H1 (cell line): ENCODE measurements around the gene NDUFA5. TPM values are rescaled to one million over a fixed set of nuclear protein-coding genes. Genes with fewer than 3 reads are reported as not detected.

Source experiments
- CTCF ChIA-PET: fragments of 300-600 bp; sonication (Branson Sonifier 250); formaldehyde crosslinking; loops from one replicate; lab custom pipeline; 2021; ENCODE audit not compliant: partially characterized antibody; lab: Charles Lee
- POLR2A ChIA-PET: fragments of 300-600 bp; sonication (Branson Sonifier 250); formaldehyde crosslinking; loops from one replicate; lab custom pipeline; 2021; ENCODE audit warnings: inconsistent platforms; ENCODE audit not compliant: partially characterized antibody; lab: Charles Lee
- DNase-seq, 2 experiments: peaks; one replicate each; pipeline versions ENCODE4 v3.0.0 to v3.0.0-alpha.2; 2010 to 2022; ENCODE audit warnings: low spot score in 2 of 2, low read depth in 1 of 2, mixed read lengths in 1 of 2
- FAIRE-seq: peaks from 2 replicates; lab custom pipeline; 2011; peaks lifted over from hg19 to GRCh38; lab: Jason Lieb, UNC
- H2AFZ ChIP-seq: 2 replicates; pipeline ENCODE4 v1.8.1; 2012; ENCODE audit warnings: low read length, inconsistent platforms
- H2AK5ac ChIP-seq: 2 replicates; pipeline ENCODE4 v1.6.1; 2013; ENCODE audit warnings: low read depth, low read length
- H2BK120ac ChIP-seq: replicated peaks from 2 replicates; pipeline ENCODE3; 2013; ENCODE audit warnings: low read depth, low read length, inconsistent platforms
- H2BK12ac ChIP-seq: 2 replicates; pipeline ENCODE4 v1.6.1; 2013; ENCODE audit warnings: low read depth, low read length
- H2BK15ac ChIP-seq: 2 replicates; pipeline ENCODE4 v1.6.1; 2013; ENCODE audit warnings: low read length
- H2BK20ac ChIP-seq: 2 replicates; pipeline ENCODE4 v1.6.1; 2013; ENCODE audit warnings: low read length
- H2BK5ac ChIP-seq: 2 replicates; pipeline ENCODE4 v1.6.1; 2013; ENCODE audit warnings: low read depth, low read length
- H3K14ac ChIP-seq: 2 replicates; pipeline ENCODE4 v1.6.1; 2013; ENCODE audit warnings: inconsistent platforms; ENCODE audit not compliant: insufficient read length
- H3K18ac ChIP-seq: 2 replicates; pipeline ENCODE4 v1.6.1; 2013; ENCODE audit warnings: low read length; ENCODE audit errors: extremely low read depth
- H3K23ac ChIP-seq: 2 replicates; pipeline ENCODE4 v1.6.1; 2013; ENCODE audit warnings: inconsistent platforms; ENCODE audit not compliant: insufficient read length
- H3K23me2 ChIP-seq: 2 replicates; pipeline ENCODE4 v1.6.1; 2013; ENCODE audit warnings: low read depth, low read length
- H3K27ac ChIP-seq: 2 replicates; pipeline ENCODE4 v1.6.1; 2011; ENCODE audit warnings: low read depth, low read length, inconsistent platforms
- H3K27me3 ChIP-seq, 4 experiments: replicated peaks in 1 of 4; 1 replicate in 1 of 4; 2 replicates in 3 of 4; pipeline versions ENCODE4 v1.6.1 to v1.8.1; 2011 to 2013; ENCODE audit warnings: low read length in 3 of 4, mild to moderate bottlenecking in 3 of 4, inconsistent platforms in 2 of 4, mixed read lengths in 2 of 4, moderate library complexity in 1 of 4; ENCODE audit not compliant: control insufficient read depth in 3 of 4, insufficient read depth in 3 of 4; ENCODE audit errors: extremely low read depth in 1 of 4
- H3K36me3 ChIP-seq, 4 experiments: 2 replicates each; pipeline versions ENCODE4 v1.6.1 to v1.8.1; 2011 to 2013; ENCODE audit warnings: mild to moderate bottlenecking in 4 of 4, low read length in 3 of 4, moderate library complexity in 2 of 4, control low read depth in 1 of 4, inconsistent platforms in 1 of 4; ENCODE audit not compliant: insufficient read depth in 4 of 4, control insufficient read depth in 2 of 4
- H3K4ac ChIP-seq: replicated peaks from 2 replicates; pipeline ENCODE3; 2013; ENCODE audit warnings: low read length, low read depth, mixed read lengths, inconsistent platforms; ENCODE audit not compliant: insufficient read length
- H3K4me1 ChIP-seq, 4 experiments: replicated peaks in 1 of 4; 1 replicate in 1 of 4; 2 replicates in 3 of 4; pipeline versions ENCODE4 v1.6.1 to v1.8.1; 2011 to 2013; ENCODE audit warnings: low read length in 3 of 4, inconsistent platforms in 2 of 4, mixed read lengths in 1 of 4; ENCODE audit not compliant: insufficient read depth in 4 of 4, control insufficient read depth in 3 of 4
- H3K4me2 ChIP-seq, 2 experiments: 2 replicates each; pipeline versions ENCODE4 v1.6.1 to v1.8.1; 2011 to 2013; ENCODE audit warnings: low read depth in 2 of 2, low read length in 2 of 2, control low read depth in 1 of 2, inconsistent platforms in 1 of 2, mild to moderate bottlenecking in 1 of 2; ENCODE audit not compliant: insufficient read depth in 1 of 2
- H3K4me3 ChIP-seq, 4 experiments: fragments of 200-600, 300-600 bp in 1 of 4; sonication (generic), shearing (Covaris generic), sonication (Bioruptor Twin) in 1 of 4; 2 replicates each; pipeline versions ENCODE4 v1.5.1 to v1.8.1; 2011 to 2016; ENCODE audit warnings: low read length in 4 of 4, low read depth in 3 of 4, control low read depth in 2 of 4, inconsistent platforms in 2 of 4, mild to moderate bottlenecking in 2 of 4, mixed read lengths in 1 of 4, moderate library complexity in 1 of 4; ENCODE audit not compliant: insufficient read depth in 2 of 4; ENCODE audit errors: extremely low read depth in 1 of 4
- H3K56ac ChIP-seq: replicated peaks from 2 replicates; pipeline ENCODE3; 2013; ENCODE audit warnings: low read depth, mild to moderate bottlenecking, mixed read lengths, low read length, inconsistent platforms; ENCODE audit not compliant: insufficient read length
- H3K79me1 ChIP-seq: 2 replicates; pipeline ENCODE4 v1.6.1; 2013; ENCODE audit warnings: low read depth, low read length, control low read depth
- H3K79me2 ChIP-seq, 2 experiments: 2 replicates each; pipeline versions ENCODE4 v1.6.1 to v1.8.1; 2012 to 2013; ENCODE audit warnings: low read length in 2 of 2, mild to moderate bottlenecking in 2 of 2, inconsistent platforms in 1 of 2; ENCODE audit not compliant: insufficient read depth in 2 of 2, control insufficient read depth in 1 of 2
- H3K9ac ChIP-seq, 4 experiments: replicated peaks in 1 of 4; 1 replicate in 1 of 4; 2 replicates in 3 of 4; pipeline versions ENCODE4 v1.6.1 to v1.8.1; 2011 to 2013; ENCODE audit warnings: low read depth in 3 of 4, low read length in 3 of 4, control low read depth in 2 of 4, mild to moderate bottlenecking in 2 of 4, moderate library complexity in 2 of 4, inconsistent platforms in 1 of 4; ENCODE audit errors: extremely low read depth in 1 of 4
- H3K9me3 ChIP-seq, 2 experiments: 2 replicates each; pipeline versions ENCODE4 v1.6.1 to v1.8.1; 2012 to 2013; ENCODE audit warnings: mild to moderate bottlenecking in 2 of 2, moderate library complexity in 2 of 2, control low read depth in 1 of 2, inconsistent platforms in 1 of 2, low read depth in 1 of 2, low read length in 1 of 2, mixed read lengths in 1 of 2; ENCODE audit not compliant: insufficient read depth in 2 of 2
- H4K20me1 ChIP-seq, 2 experiments: replicated peaks in 1 of 2; 2 replicates each; pipeline versions ENCODE3 to v1.8.1; 2011 to 2013; ENCODE audit warnings: inconsistent platforms in 2 of 2, low read length in 2 of 2, mild to moderate bottlenecking in 1 of 2; ENCODE audit not compliant: insufficient read depth in 2 of 2, control insufficient read depth in 1 of 2
- H4K5ac ChIP-seq: 2 replicates; pipeline ENCODE4 v1.6.1; 2013; ENCODE audit warnings: low read length, low read depth, mixed read lengths, inconsistent platforms; ENCODE audit not compliant: insufficient read length
- H4K8ac ChIP-seq: 2 replicates; pipeline ENCODE4 v1.8.0; 2013; ENCODE audit warnings: mild to moderate bottlenecking, moderate library complexity, low read length, inconsistent platforms; ENCODE audit not compliant: insufficient read depth; ENCODE audit errors: extremely low read depth
- H4K91ac ChIP-seq: replicated peaks from 2 replicates; pipeline ENCODE3; 2013; ENCODE audit warnings: low read length, mixed read lengths, inconsistent platforms; ENCODE audit not compliant: insufficient read length
- CHD1 ChIP-seq: IDR thresholded peaks from 2 replicates; pipeline ENCODE4 v1.6.1; 2012; ENCODE audit warnings: low read depth, low read length, improper control_type of control experiment
- CREB1 ChIP-seq: IDR thresholded peaks from 2 replicates; pipeline ENCODE4 v1.6.1; 2012; ENCODE audit warnings: inconsistent platforms
- CTBP2 ChIP-seq: IDR thresholded peaks from 2 replicates; pipeline ENCODE4 v1.7.0; 2011; ENCODE audit warnings: borderline replicate concordance, mild to moderate bottlenecking, moderate library complexity, mixed read lengths, low read length; ENCODE audit not compliant: insufficient read depth, insufficient read length
- E2F6 ChIP-seq: IDR thresholded peaks from 2 replicates; pipeline ENCODE4 v1.6.1; 2012; ENCODE audit warnings: inconsistent platforms
- HDAC6 ChIP-seq: IDR thresholded peaks from one replicate; pipeline ENCODE4 v1.7.1; 2012; ENCODE audit warnings: low read depth, mild to moderate bottlenecking, inconsistent platforms, low read length, moderate library complexity
- JUN ChIP-seq: IDR thresholded peaks from 2 replicates; pipeline ENCODE4 v1.6.1; 2011; ENCODE audit warnings: low read depth, mild to moderate bottlenecking, improper control_type of control experiment, low read length
- NANOG ChIP-seq: IDR thresholded peaks from 2 replicates; pipeline ENCODE4 v1.6.1; 2011; ENCODE audit warnings: low read length, low read depth, mild to moderate bottlenecking, inconsistent platforms; ENCODE audit not compliant: insufficient read depth, poor library complexity, severe bottlenecking
- RNF2 ChIP-seq: fragments of 200-900, 300-1000 bp; sonication (generic); IDR thresholded peaks from 2 replicates; pipeline ENCODE4 v1.7.1; 2016; ENCODE audit warnings: borderline replicate concordance, low read depth, mild to moderate bottlenecking, antibody characterized with exemption, low read length; ENCODE audit not compliant: poor library complexity, severe bottlenecking; ENCODE audit errors: missing control alignments
- SIRT6 ChIP-seq: IDR thresholded peaks from one replicate; pipeline ENCODE4 v1.7.1; 2012; ENCODE audit warnings: low read length, inconsistent platforms
- SIX5 ChIP-seq: IDR thresholded peaks from 2 replicates; pipeline ENCODE4 v1.6.1; 2011; ENCODE audit warnings: mild to moderate bottlenecking, low read depth, low read length
- TAF1 ChIP-seq: IDR thresholded peaks from 2 replicates; pipeline ENCODE4 v1.6.1; 2011; ENCODE audit warnings: mild to moderate bottlenecking, low read depth, low read length
- TCF12 ChIP-seq: IDR thresholded peaks from 2 replicates; pipeline ENCODE4 v1.6.1; 2011; ENCODE audit warnings: low read depth, mild to moderate bottlenecking, low read length
- USF2 ChIP-seq: IDR thresholded peaks from 2 replicates; pipeline ENCODE4 v1.6.1; 2011; ENCODE audit warnings: low read length, improper control_type of control experiment
- WGBS, 2 experiments: shearing (Covaris generic) in 1 of 2; methylation state at CpG; one replicate each; pipeline versions ENCODE4 v1.1.6 to v1.1.7; 2013 to 2015; ENCODE audit warnings: low lambda C conversion rate in 2 of 2, mixed read lengths in 2 of 2, inconsistent platforms in 1 of 2, low coverage in 1 of 2, missing lambda C conversion rate in 1 of 2; ENCODE audit not compliant: insufficient replicate concordance in 2 of 2, insufficient coverage in 1 of 2, insufficient read length in 1 of 2; ENCODE audit errors: extremely low coverage in 1 of 2, missing lambda C conversion rate in 1 of 2; 5-methylcytosine and 5-hydroxymethylcytosine counted together
- polyA plus RNA-seq, 7 experiments: library from polyadenylated mRNA; depleted of rRNA in 3 of 7; stranded (reverse) in 5 of 7; unstranded in 2 of 7; fragments of >200 nt in 5 of 7; fragments of 200-250 nt in 2 of 7; gene quantifications; 1 replicate in 5 of 7; 2 replicates in 1 of 7; 4 replicates in 1 of 7; pipeline versions ENCODE4 v1.2.1 to v1.2.3, GENCODE V29; 2011 to 2013; ENCODE audit warnings: missing spikeins in 2 of 7, mixed read lengths in 2 of 7
- total RNA-seq: library from RNA; stranded (reverse); fragmentation: NEBNext Ultra II Directional; extraction: Animal tissue kit (Norgen Biotek cat#: 25700); gene quantifications from 2 replicates; pipeline ENCODE4 v1.2.1, GENCODE V29; 2021

Gene NDUFA5
- total and polyA plus RNA-seq, 2 of the 8 experiments (the other 6 are each of a cell fraction or from before 2014, with no cell fraction given) = 7.6 to 76.3 TPM

GRCh38 chr7:123599766-123600165 lies 42.1 kb upstream of the NDUFA5 start:
- no peak overlapping the region for H3K23ac ChIP-seq
- no peaks in the 10 kb centered on the region for H3K79me2 ChIP-seq
- H4K91ac ChIP-seq = no peak overlapping the region
- H2BK20ac ChIP-seq = no peak overlapping the region
- 87% methylated on average over 2 of the region's 2 CpGs; no CpG with 5 or more reads in 1 of the 2 experiments for WGBS, 2 experiments
- H3K4me1 ChIP-seq = peaks cover 2 to 5% (median 3%) of the 10 kb centered on the region in 4 experiments
- H3K36me3 ChIP-seq = no peaks in the 10 kb centered on the region
- H2BK5ac ChIP-seq = no peak overlapping the region
- H3K4ac ChIP-seq = no peak overlapping the region
- H3K27me3 ChIP-seq = no peaks in the 10 kb centered on the region
- H3K4me2 ChIP-seq = no peak overlapping the region
- POLR2A ChIA-PET = no interaction called here
- H2BK120ac ChIP-seq = no peak overlapping the region
- H4K20me1 ChIP-seq = no peaks in the 10 kb centered on the region
- H3K18ac ChIP-seq = no peak overlapping the region
- no peak for FAIRE-seq
- no peak overlapping the region for H4K5ac ChIP-seq
- no peak overlapping the region for H2AK5ac ChIP-seq
- H3K9ac ChIP-seq = no peak overlapping the region
- no peak overlapping the region for H2BK15ac ChIP-seq
- no peaks in the 10 kb centered on the region for H3K79me1 ChIP-seq
- no peak overlapping the region for H3K4me3 ChIP-seq
- DNase-seq = no peak
- TF ChIP-seq JUN (no peak), TCF12 (no peak), NANOG (no peak), CTBP2 (no peak), CREB1 (no peak), USF2 (no peak), CHD1 (no peak), HDAC6 (no peak), SIRT6 (no peak), RNF2 (no peak), TAF1 (no peak), E2F6 (no peak), SIX5 (no peak)
- TF ChIP-seq, all 59 proteins: peak for 0
- H3K23me2 ChIP-seq = no peaks in the 10 kb centered on the region; the same call in 1 of the 2 replicates
- H2BK12ac ChIP-seq = no peak overlapping the region
- no peak overlapping the region for H4K8ac ChIP-seq
- H3K27ac ChIP-seq = no peak overlapping the region
- no peak overlapping the region for H3K56ac ChIP-seq
- no peak overlapping the region for H2AFZ ChIP-seq
- H3K14ac ChIP-seq = no peak overlapping the region
- H3K9me3 ChIP-seq = no peaks in the 10 kb centered on the region
- CTCF ChIA-PET = interaction anchor here (0.6 to 1.0 kb wide), 3 partner anchors 13 to 272 kb away, joined by 3 to 5 read pairs (median 3); no protein-coding TSS in a partner anchor
